Smooth muscle cell (in vitro differentiated cells): Measurements from ENCODE around the gene LYRM4. TPM values are rescaled to one million over a fixed set of nuclear protein-coding genes. Genes with fewer than 3 reads are reported as not detected.

Source experiments
- DNase-seq: peaks from one replicate; lab custom pipeline; 2025; ENCODE audit not compliant: unreplicated experiment; lab: John Stamatoyannopoulos, UW
- H2AFZ ChIP-seq: fragments of 200-600 bp; sonication (generic); 2 replicates; pipeline ENCODE4 v1.6.0; 2016; ENCODE audit warnings: antibody characterized with exemption, low read depth, mild to moderate bottlenecking
- H3F3A ChIP-seq: fragments of 200-600 bp; sonication (generic); 2 replicates; pipeline ENCODE4 v1.6.0; 2017; ENCODE audit warnings: antibody characterized with exemption, low read depth
- H3K27ac ChIP-seq: fragments of 200-600 bp; sonication (generic); 2 replicates; pipeline ENCODE4 v1.5.1; 2016; ENCODE audit warnings: low read depth, mild to moderate bottlenecking
- H3K27me3 ChIP-seq: fragments of 200-600 bp; sonication (generic); 2 replicates; pipeline ENCODE4 v1.6.1; 2016; ENCODE audit warnings: low read depth, mild to moderate bottlenecking
- H3K36me3 ChIP-seq: fragments of 200-600 bp; sonication (generic); 2 replicates; pipeline ENCODE4 v1.5.1; 2016; ENCODE audit warnings: low read depth
- H3K4me1 ChIP-seq: fragments of 200-600 bp; sonication (generic); 2 replicates; pipeline ENCODE4 v1.5.1; 2016; ENCODE audit warnings: low read depth
- H3K4me2 ChIP-seq: fragments of 200-600 bp; sonication (generic); 2 replicates; pipeline ENCODE4 v1.6.0; 2016; ENCODE audit warnings: mild to moderate bottlenecking
- H3K4me3 ChIP-seq: fragments of 200-600 bp; sonication (generic); 2 replicates; pipeline ENCODE4 v1.5.1; 2016; ENCODE audit warnings: mild to moderate bottlenecking
- H3K79me2 ChIP-seq: fragments of 200-600 bp; sonication (generic); 2 replicates; pipeline ENCODE4 v1.6.0; 2016; ENCODE audit warnings: low read depth, mild to moderate bottlenecking
- H3K9ac ChIP-seq: fragments of 200-600 bp; sonication (generic); 2 replicates; pipeline ENCODE4 v1.6.0; 2016; ENCODE audit warnings: low read depth
- H3K9me3 ChIP-seq: fragments of 200-600 bp; sonication (generic); replicated peaks from 2 replicates; pipeline ENCODE4 v1.5.1; 2016; ENCODE audit warnings: low read depth
- H4K20me1 ChIP-seq: fragments of 200-600 bp; sonication (generic); 2 replicates; pipeline ENCODE4 v1.6.0; 2016; ENCODE audit warnings: low read depth
- CTCF ChIP-seq: fragments of 200-600 bp; sonication (generic); IDR thresholded peaks from 2 replicates; pipeline ENCODE4 v1.5.1; 2017; ENCODE audit warnings: borderline replicate concordance, mild to moderate bottlenecking, antibody characterized with exemption; ENCODE audit not compliant: insufficient read depth, poor library complexity, severe bottlenecking
- WGBS: methylation state at CpG from one replicate; pipeline ENCODE4 v1.1.7; 2016; ENCODE audit warnings: low lambda C conversion rate; 5-methylcytosine and 5-hydroxymethylcytosine counted together
- polyA plus RNA-seq: library from polyadenylated mRNA; unstranded; fragments of >200 nt; fragmentation: Nextera tagmentation; extraction: Ambion mirVana; gene quantifications from 2 replicates; pipeline ENCODE4 v1.2.1, GENCODE V29; 2016
- total RNA-seq: library from RNA; depleted of rRNA; stranded (reverse); fragments of >200 nt; gene quantifications from 2 replicates; pipeline ENCODE4 v1.2.3, GENCODE V29; 2014

Gene LYRM4
- total and polyA plus RNA-seq, 2 experiments from 2014 or later: 26.1 to 27.1 TPM

- H3K9me3 ChIP-seq: no peaks in the 10 kb centered on the region
- no peak for DNase-seq
- H3K4me1 ChIP-seq: no peaks in the 10 kb centered on the region
- H3K79me2 ChIP-seq: no peaks in the 10 kb centered on the region
- no peaks in the 10 kb centered on the region for H4K20me1 ChIP-seq
- H3K4me2 ChIP-seq: no peak overlapping the region
- WGBS: 98% methylated on average over 3 of the region's 3 CpGs
- H3K36me3 ChIP-seq: no peaks in the 10 kb centered on the region
- no peaks in the 10 kb centered on the region for H3K27me3 ChIP-seq
- H3F3A ChIP-seq: no peaks in the 10 kb centered on the region
- no peak overlapping the region for H3K27ac ChIP-seq
- H2AFZ ChIP-seq: no peak overlapping the region
- no peak overlapping the region for H3K9ac ChIP-seq
- TF ChIP-seq CTCF: no peak
- H3K4me3 ChIP-seq: no peak overlapping the region
Observed at GRCh38 chr6:5229356-5229755, 31.4 kb downstream of the LYRM4 start.

GRCh38 chr6:5223309-5223708 lies 37.4 kb downstream of the LYRM4 start:
- WGBS: 95% methylated on average over 6 of the region's 6 CpGs
- no peak for TF ChIP-seq CTCF

GRCh38 chr6:5220443-5220842 lies 40.3 kb downstream of the LYRM4 start:
- Histone ChIP-seq H2AFZ (no peak overlapping the region), H3K4me3 (no peak overlapping the region), H3K4me2 (no peak overlapping the region), H3K27ac (no peak overlapping the region), H3K9ac (no peak overlapping the region), H3K36me3 (no peaks in the 10 kb centered on the region), H3K27me3 (no peaks in the 10 kb centered on the region), H3F3A (peaks cover 3% of the 10 kb centered on the region), H3K79me2 (no peaks in the 10 kb centered on the region), H4K20me1 (peaks cover 3% of the 10 kb centered on the region), H3K4me1 (no peaks in the 10 kb centered on the region), H3K9me3 (no peaks in the 10 kb centered on the region)
- WGBS: 81% methylated on average over 1 of the region's 1 CpG
- no peak for DNase-seq
- TF ChIP-seq CTCF: no peak

More at GRCh38 chr6:5223309-5223708, 37.4 kb downstream of the LYRM4 start:
- Histone ChIP-seq H3K9me3 (no peaks in the 10 kb centered on the region), H3K27me3 (no peaks in the 10 kb centered on the region), H2AFZ (no peak overlapping the region), H3K27ac (no peak overlapping the region), H4K20me1 (peaks cover 3% of the 10 kb centered on the region), H3F3A (no peaks in the 10 kb centered on the region), H3K4me2 (no peak overlapping the region), H3K4me1 (no peaks in the 10 kb centered on the region), H3K4me3 (no peak overlapping the region), H3K36me3 (no peaks in the 10 kb centered on the region), H3K9ac (no peak overlapping the region), H3K79me2 (no peaks in the 10 kb centered on the region)
- DNase-seq: no peak

- Histone ChIP-seq H3K36me3 (no peaks in the 10 kb centered on the region), H3K27me3 (no peaks in the 10 kb centered on the region), H3K9me3 (no peaks in the 10 kb centered on the region), H3K27ac (no peak overlapping the region), H3K4me2 (no peak overlapping the region), H3F3A (peaks cover 9% of the 10 kb centered on the region), H3K79me2 (no peaks in the 10 kb centered on the region), H3K4me1 (no peaks in the 10 kb centered on the region), H4K20me1 (peaks cover 3% of the 10 kb centered on the region), H3K4me3 (no peak overlapping the region), H3K9ac (no peak overlapping the region), H2AFZ (no peak overlapping the region)
- DNase-seq: no peak
- 85% methylated on average over 5 of the region's 5 CpGs for WGBS
- no peak for TF ChIP-seq CTCF
Observed at GRCh38 chr6:5219011-5219691, 41.6 kb downstream of the LYRM4 start.
